Osteoblast (primary cell): ENCODE results near the gene BCAS3. TPM values are rescaled to one million over a fixed set of nuclear protein-coding genes. Genes with fewer than 3 reads are reported as not detected.

Experiments
- DNase-seq: peaks from one replicate; pipeline ENCODE4 v3.0.0; 2011; ENCODE audit warnings: low spot score, mixed read lengths; ENCODE audit not compliant: insufficient read length; ENCODE audit errors: missing footprints
- H2AFZ ChIP-seq: 2 replicates; pipeline ENCODE4 v1.6.0; 2011; ENCODE audit warnings: mild to moderate bottlenecking, low read length
- H3K27ac ChIP-seq: 2 replicates; pipeline ENCODE4 v1.5.1; 2011; ENCODE audit warnings: mild to moderate bottlenecking, low read depth, low read length, moderate library complexity
- H3K27me3 ChIP-seq: 2 replicates; pipeline ENCODE4 v1.6.0; 2012; ENCODE audit warnings: mild to moderate bottlenecking, control low read depth, inconsistent platforms, low read length, moderate library complexity; ENCODE audit not compliant: insufficient read depth
- H3K36me3 ChIP-seq: 2 replicates; pipeline ENCODE4 v1.5.1; 2011; ENCODE audit warnings: mild to moderate bottlenecking, low read length, control low read depth, moderate library complexity; ENCODE audit not compliant: insufficient read depth
- H3K4me1 ChIP-seq: 2 replicates; pipeline ENCODE4 v1.5.1; 2011; ENCODE audit warnings: mild to moderate bottlenecking, low read length, control low read depth, moderate library complexity; ENCODE audit not compliant: insufficient read depth
- H3K4me2 ChIP-seq: 2 replicates; pipeline ENCODE4 v1.6.0; 2011; ENCODE audit warnings: mild to moderate bottlenecking, low read length; ENCODE audit not compliant: insufficient read depth
- H3K4me3 ChIP-seq: fragments of 200-600 bp; sonication (generic); 3 replicates; pipeline ENCODE4 v1.5.1; 2012; ENCODE audit warnings: mild to moderate bottlenecking, low read length, inconsistent platforms; ENCODE audit not compliant: insufficient read depth
- H3K79me2 ChIP-seq: 2 replicates; pipeline ENCODE4 v1.6.0; 2012; ENCODE audit warnings: mild to moderate bottlenecking, low read length, control low read depth, inconsistent platforms; ENCODE audit not compliant: insufficient read depth
- H3K9me3 ChIP-seq: 2 replicates; pipeline ENCODE4 v1.5.1; 2011; ENCODE audit warnings: low read depth, low read length, control low read depth
- H4K20me1 ChIP-seq: 2 replicates; pipeline ENCODE4 v1.6.0; 2012; ENCODE audit warnings: mild to moderate bottlenecking, low read length, control low read depth; ENCODE audit not compliant: insufficient read depth
- total RNA-seq: library from RNA; depleted of rRNA; stranded (reverse); fragments of >200 nt; gene quantifications from 2 replicates; pipeline ENCODE4 v1.2.3, GENCODE V29; 2012
- TF ChIP-seq, protein P1 (sequence below): IDR thresholded peaks from 2 replicates; pipeline ENCODE4 v1.5.1; 2011; ENCODE audit warnings: mild to moderate bottlenecking, low read depth, low read length, moderate library complexity; ENCODE audit errors: extremely low read depth

BCAS3 gene
- total RNA-seq, 1 donor, result 31.5 TPM

DNA sequence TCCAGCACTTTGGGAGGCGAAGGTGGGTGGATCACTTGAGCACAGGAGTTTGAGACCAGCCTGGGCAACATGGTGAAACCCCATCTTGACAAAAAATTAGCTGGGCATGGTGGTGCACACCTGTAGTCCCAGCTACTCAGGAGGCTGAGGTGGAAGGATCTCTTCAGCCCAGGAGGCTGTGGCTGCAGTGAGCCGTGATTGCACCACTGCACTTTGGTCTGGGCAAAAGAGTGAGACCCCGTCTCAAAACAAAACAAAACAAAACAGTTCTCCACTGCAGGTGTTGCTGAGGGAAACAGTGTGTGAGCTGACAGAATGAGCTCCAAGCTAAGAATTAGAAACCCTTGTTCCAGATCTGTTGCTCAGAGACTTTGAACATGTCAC is 686.8 kb downstream of the BCAS3 start:
- H3K4me2 ChIP-seq, result no peak overlapping the region
- H3K4me3 ChIP-seq, result no peak overlapping the region
- H3K4me1 ChIP-seq, result peaks cover 15% of the 10 kb centered on the region
- H3K36me3 ChIP-seq, result no peaks in the 10 kb centered on the region
- no peaks in the 10 kb centered on the region for H3K27me3 ChIP-seq
- no peaks in the 10 kb centered on the region for H3K9me3 ChIP-seq
- DNase-seq, result no peak
- TF ChIP-seq, protein P1, sequence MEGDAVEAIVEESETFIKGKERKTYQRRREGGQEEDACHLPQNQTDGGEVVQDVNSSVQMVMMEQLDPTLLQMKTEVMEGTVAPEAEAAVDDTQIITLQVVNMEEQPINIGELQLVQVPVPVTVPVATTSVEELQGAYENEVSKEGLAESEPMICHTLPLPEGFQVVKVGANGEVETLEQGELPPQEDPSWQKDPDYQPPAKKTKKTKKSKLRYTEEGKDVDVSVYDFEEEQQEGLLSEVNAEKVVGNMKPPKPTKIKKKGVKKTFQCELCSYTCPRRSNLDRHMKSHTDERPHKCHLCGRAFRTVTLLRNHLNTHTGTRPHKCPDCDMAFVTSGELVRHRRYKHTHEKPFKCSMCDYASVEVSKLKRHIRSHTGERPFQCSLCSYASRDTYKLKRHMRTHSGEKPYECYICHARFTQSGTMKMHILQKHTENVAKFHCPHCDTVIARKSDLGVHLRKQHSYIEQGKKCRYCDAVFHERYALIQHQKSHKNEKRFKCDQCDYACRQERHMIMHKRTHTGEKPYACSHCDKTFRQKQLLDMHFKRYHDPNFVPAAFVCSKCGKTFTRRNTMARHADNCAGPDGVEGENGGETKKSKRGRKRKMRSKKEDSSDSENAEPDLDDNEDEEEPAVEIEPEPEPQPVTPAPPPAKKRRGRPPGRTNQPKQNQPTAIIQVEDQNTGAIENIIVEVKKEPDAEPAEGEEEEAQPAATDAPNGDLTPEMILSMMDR, result no peak
- no peak overlapping the region for H2AFZ ChIP-seq
- no peaks in the 10 kb centered on the region for H4K20me1 ChIP-seq
- H3K27ac ChIP-seq, result no peak overlapping the region
- H3K79me2 ChIP-seq, result no peaks in the 10 kb centered on the region

DNA sequence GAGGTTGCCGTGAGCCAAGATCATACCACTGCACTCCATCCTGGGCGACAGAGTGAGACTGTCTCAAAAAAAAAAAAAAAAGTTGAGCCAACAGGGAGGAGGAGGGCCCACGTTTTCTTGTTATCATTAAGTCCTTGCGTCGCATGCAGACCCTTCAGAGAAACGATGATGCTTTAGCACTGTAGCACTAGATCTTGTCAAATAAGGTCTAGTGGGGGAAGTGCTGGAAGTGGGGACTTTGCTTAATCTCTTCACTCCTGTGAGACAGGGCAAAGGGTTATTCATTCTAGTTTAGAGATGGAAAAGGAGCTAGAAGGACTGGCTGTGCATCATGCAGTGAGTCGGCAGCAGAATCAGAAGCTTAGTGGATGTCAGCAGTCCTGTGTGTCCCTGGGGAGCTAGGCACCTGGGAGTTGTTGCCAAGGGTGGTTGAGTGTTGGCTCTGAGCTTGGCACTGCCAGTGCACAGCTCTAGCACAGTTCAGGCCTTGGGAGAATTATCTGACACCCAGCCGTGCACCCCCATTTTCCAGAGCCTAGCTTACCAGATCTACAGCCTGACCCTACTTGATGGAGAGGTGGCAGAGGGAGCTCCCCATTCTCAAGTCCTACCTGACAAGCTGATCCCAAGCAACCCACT is 688.5 kb downstream of the BCAS3 start:
- Histone ChIP-seq H3K27me3 (no peaks in the 10 kb centered on the region), H3K27ac (no peak overlapping the region), H3K36me3 (no peaks in the 10 kb centered on the region), H3K9me3 (no peaks in the 10 kb centered on the region), H3K4me1 (peaks cover 6% of the 10 kb centered on the region), H2AFZ (no peak overlapping the region), H3K4me3 (no peak overlapping the region), H4K20me1 (no peaks in the 10 kb centered on the region), H3K79me2 (no peaks in the 10 kb centered on the region), H3K4me2 (no peak overlapping the region)
- TF ChIP-seq, protein P1, result no peak
- DNase-seq, result no peak

DNA sequence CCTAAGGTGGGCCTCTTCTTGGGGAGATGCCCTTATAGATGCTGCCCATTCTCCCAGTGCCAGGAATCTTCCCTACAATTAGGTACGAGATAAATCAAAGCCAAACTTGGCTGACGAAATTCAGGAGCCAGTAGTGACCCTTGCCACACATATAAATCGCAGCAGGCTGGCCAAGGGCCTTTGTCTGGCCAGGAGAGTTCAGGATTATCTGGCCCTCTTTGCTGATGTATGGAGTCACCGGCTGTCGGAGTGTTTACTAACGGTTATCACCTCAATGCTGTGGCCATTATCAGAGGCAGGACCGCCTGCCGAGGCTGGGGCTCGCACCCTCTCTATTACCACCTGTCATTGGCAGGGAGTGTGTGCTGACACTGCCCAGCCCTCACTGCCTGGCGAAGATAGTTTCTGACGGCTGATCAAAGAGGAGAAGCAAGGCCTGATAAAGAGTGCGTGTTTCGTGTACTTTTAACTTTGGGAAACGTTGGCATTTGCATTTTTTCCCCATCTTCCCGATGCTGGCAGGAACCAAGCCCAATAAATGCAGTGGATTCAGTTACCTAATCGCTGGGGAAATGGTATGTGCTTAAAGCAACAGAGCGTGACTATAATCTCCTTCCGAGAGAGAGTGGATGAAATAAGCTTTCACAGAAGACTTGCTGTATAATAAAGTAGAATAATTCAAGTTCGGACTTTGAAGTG is 689.2 kb downstream of the BCAS3 start:
- TF ChIP-seq, protein P1, result no peak
- no peak for DNase-seq
- no peak overlapping the region for H3K4me2 ChIP-seq

DNA sequence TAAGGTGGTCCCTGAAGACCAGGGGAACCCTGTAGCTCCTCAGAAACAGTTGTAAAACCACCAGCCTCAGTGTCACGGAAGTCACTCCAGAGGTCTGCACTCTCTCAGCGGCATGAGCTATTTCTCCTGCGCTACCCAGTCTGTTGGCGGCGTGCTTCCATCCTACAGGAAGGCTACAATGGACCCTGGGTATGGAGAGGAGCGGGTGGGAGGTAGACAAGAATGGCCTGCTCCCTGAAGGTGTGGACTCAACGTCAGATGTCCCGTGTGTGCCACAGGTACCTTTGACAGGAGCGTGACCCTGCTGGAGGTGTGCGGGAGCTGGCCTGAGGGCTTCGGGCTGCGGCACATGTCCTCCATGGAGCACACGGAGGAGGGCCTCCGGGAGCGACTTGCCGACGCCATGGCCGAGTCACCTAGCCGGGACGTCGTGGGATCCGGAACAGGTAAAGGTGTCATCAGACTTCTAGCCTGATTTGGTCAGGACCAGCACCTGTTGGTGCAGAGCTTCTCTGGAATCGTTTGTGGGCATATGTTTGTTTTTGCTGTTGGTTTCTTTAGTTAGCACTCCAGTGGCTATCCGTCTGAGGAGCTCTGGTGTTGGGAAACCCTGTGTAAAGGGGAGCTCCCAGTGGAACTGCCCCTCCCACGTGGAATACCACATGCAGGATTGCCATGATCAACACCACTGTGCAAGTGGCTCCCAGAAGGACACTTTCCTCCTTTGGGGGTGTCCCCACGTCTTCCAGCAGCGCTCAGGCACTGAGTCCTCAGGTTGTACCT is 690.6 kb downstream of the BCAS3 start:
- no peak for DNase-seq
- H3K27ac ChIP-seq, result no peak overlapping the region
- no peak overlapping the region for H2AFZ ChIP-seq
- no peaks in the 10 kb centered on the region for H4K20me1 ChIP-seq
- TF ChIP-seq, protein P1, result no peak
- no peak overlapping the region for H3K4me3 ChIP-seq
- no peaks in the 10 kb centered on the region for H3K79me2 ChIP-seq
- no peak overlapping the region for H3K4me2 ChIP-seq
- H3K4me1 ChIP-seq, result no peaks in the 10 kb centered on the region
- no peaks in the 10 kb centered on the region for H3K36me3 ChIP-seq
- no peaks in the 10 kb centered on the region for H3K9me3 ChIP-seq
- no peaks in the 10 kb centered on the region for H3K27me3 ChIP-seq

More for the DNA sequence above, 689.2 kb downstream of the BCAS3 start:
- no peaks in the 10 kb centered on the region for H3K9me3 ChIP-seq
- no peak overlapping the region for H2AFZ ChIP-seq
- no peaks in the 10 kb centered on the region for H3K79me2 ChIP-seq
- no peak overlapping the region for H3K27ac ChIP-seq
- H3K4me3 ChIP-seq, result no peak overlapping the region
- H4K20me1 ChIP-seq, result no peaks in the 10 kb centered on the region
- no peaks in the 10 kb centered on the region for H3K36me3 ChIP-seq
- H3K4me1 ChIP-seq, result no peaks in the 10 kb centered on the region
- no peaks in the 10 kb centered on the region for H3K27me3 ChIP-seq
